Kidney (tissue), 14 donors: Measurements from ENCODE around the gene MAP3K1. TPM values are rescaled to one million over a fixed set of nuclear protein-coding genes. Genes with fewer than 3 reads are reported as not detected.

Experiments used
- DNase-seq, 5 donors: peaks; one replicate each; pipeline ENCODE4 v3.0.0-alpha.2; 2013 to 2020
- FAIRE-seq: peaks from 2 replicates; lab custom pipeline; 2012; peaks lifted over from hg19 to GRCh38; lab: Jason Lieb, UNC
- H3K27ac ChIP-seq, 2 donors: one replicate each; pipeline ENCODE4 v1.7.0; 2013; ENCODE audit warnings: low read depth in 2 of 2, low read length in 2 of 2, inconsistent platforms in 1 of 2
- H3K27me3 ChIP-seq: one replicate; pipeline ENCODE4 v1.7.1; 2013; ENCODE audit warnings: low read length, inconsistent platforms; ENCODE audit not compliant: control insufficient read depth, insufficient read depth
- H3K36me3 ChIP-seq, 3 donors: one replicate each; pipeline versions ENCODE4 v1.7.0 to v1.7.1; 2013; ENCODE audit warnings: low read length in 3 of 3, control low read depth in 1 of 3, inconsistent platforms in 1 of 3; ENCODE audit not compliant: insufficient read depth in 3 of 3, control insufficient read depth in 2 of 3
- H3K4me1 ChIP-seq, 3 donors: one replicate each; pipeline versions ENCODE4 v1.7.0 to v1.7.1; 2013; ENCODE audit warnings: low read length in 3 of 3, inconsistent platforms in 1 of 3, low read depth in 1 of 3; ENCODE audit not compliant: control insufficient read depth in 2 of 3, insufficient read depth in 2 of 3
- H3K4me3 ChIP-seq, 3 donors: one replicate each; pipeline versions ENCODE4 v1.7.0 to v1.8.1; 2013; ENCODE audit warnings: low read length in 3 of 3, control low read depth in 1 of 3, inconsistent platforms in 1 of 3
- H3K9ac ChIP-seq, 3 donors: one replicate each; pipeline versions ENCODE4 v1.7.0 to v1.7.1; 2013; ENCODE audit warnings: low read length in 3 of 3, control low read depth in 1 of 3, inconsistent platforms in 1 of 3
- H3K9me3 ChIP-seq, 3 donors: one replicate each; pipeline versions ENCODE4 v1.7.0 to v1.7.1; 2013; ENCODE audit warnings: low read length in 3 of 3, control low read depth in 1 of 3, inconsistent platforms in 1 of 3; ENCODE audit not compliant: control insufficient read depth in 2 of 3, insufficient read depth in 1 of 3
- CTCF ChIP-seq: IDR thresholded peaks from 3 replicates; pipeline ENCODE4 v1.5.1; 2012; ENCODE audit warnings: mild to moderate bottlenecking, moderate library complexity, borderline replicate concordance; ENCODE audit not compliant: insufficient read depth; ENCODE audit errors: extremely low read depth
- intact Hi-C: fragments of 100-400 bp; cut with DNase I; formaldehyde crosslinking; loops from one replicate; pipeline ENCODE4 v1.11.1; 2022
- polyA plus RNA-seq: library from polyadenylated mRNA; stranded (reverse); fragments of 350-450 nt; fragmentation: Illumina TruSeq; extraction: RNeasy Lipid Tissue Mini Kit (QIAGEN cat#74804); gene quantifications from one replicate; pipeline ENCODE4 v1.2.3, GENCODE V29; 2014; ENCODE audit warnings: low read depth, low replicate concordance; ENCODE audit not compliant: insufficient read depth
- total RNA-seq: library from RNA; stranded (reverse); fragmentation: NEBNext Ultra II Directional; extraction: Animal tissue kit (Norgen Biotek cat#: 25700); gene quantifications from one replicate; pipeline ENCODE4 v1.2.1, GENCODE V29; 2021
- donor health status: control.
- donor health status: control.
- donor health status: control.
- donor health status: control.
- donor health status: control.
- donor health status: DM: yes; HTN: yes; CAD: no.
- donor health status: Normal renal cell carcinoma (clear cell type).

The MAP3K1 gene
- total and polyA plus RNA-seq, 2 donors from 2014 or later: 8.1 to 64.0 TPM

GRCh38 chr5:56807679-56808078 is 7.7 kb upstream of the MAP3K1 start:
- Histone ChIP-seq H3K36me3 (no peaks in the 10 kb centered on the region), H3K27me3 (no peaks in the 10 kb centered on the region), H3K4me3 (no peak overlapping the region), H3K9me3 (no peaks in the 10 kb centered on the region), H3K4me1 (no peaks in the 10 kb centered on the region), H3K27ac (no peak overlapping the region), H3K9ac (no peak overlapping the region)
- TF ChIP-seq CTCF: no peak
- DNase-seq (no peak), FAIRE-seq (no peak)
- intact Hi-C loops: no loop called here

DNA sequence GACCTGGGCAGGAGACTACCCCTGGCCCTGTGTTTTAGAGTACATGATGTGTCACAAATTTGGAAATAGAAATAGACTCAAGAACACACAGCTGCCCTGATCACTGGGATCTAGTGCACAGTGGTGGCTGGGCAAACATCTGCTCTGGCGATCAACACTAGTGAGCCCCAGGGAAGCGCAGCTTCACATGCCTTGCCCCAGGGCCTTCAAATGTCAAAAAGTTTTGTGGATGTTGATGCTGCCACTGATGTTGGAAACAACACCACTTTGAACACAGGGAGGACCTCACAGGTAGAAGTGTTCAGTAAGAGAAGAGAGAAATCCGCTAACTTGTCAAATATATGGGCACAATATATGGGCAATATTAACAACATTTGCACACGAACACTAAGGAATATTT is 7.1 kb upstream of the MAP3K1 start:
- no peak for DNase-seq
- H3K27ac ChIP-seq: no peak overlapping the region
- no peak overlapping the region for H3K9ac ChIP-seq
- H3K4me3 ChIP-seq: no peak overlapping the region
- no peaks in the 10 kb centered on the region for H3K27me3 ChIP-seq
- FAIRE-seq: no peak
- intact Hi-C loops: no loop called here
- H3K36me3 ChIP-seq: no peaks in the 10 kb centered on the region
- no peaks in the 10 kb centered on the region for H3K9me3 ChIP-seq
- H3K4me1 ChIP-seq: peaks cover 0 to under 1% (median 0%) of the 10 kb centered on the region in 3 donors
- TF ChIP-seq CTCF: no peak

DNA sequence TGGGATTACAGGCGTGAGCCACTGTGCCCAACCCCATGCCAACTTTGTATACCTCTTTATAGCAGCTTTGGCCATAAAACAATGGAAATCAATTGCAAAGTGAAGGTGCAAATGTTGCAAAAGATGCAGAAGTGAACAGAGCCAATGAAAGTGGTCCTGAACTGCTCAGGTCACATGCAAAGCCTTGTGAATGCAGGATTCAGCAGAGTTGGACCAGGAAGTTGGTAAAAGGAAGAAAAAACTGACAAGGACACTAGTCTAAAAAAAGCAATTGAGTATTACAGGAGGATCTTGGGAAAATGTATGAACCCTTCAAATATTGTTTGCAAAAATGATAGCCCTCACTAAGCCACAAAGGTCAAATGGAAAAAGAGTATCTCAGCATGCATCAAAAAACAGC is 4.5 kb upstream of the MAP3K1 start:
- no peak overlapping the region for H3K9ac ChIP-seq
- H3K36me3 ChIP-seq: no peaks in the 10 kb centered on the region
- no peak overlapping the region for H3K27ac ChIP-seq
- H3K9me3 ChIP-seq: no peaks in the 10 kb centered on the region
- H3K27me3 ChIP-seq: no peaks in the 10 kb centered on the region
- TF ChIP-seq CTCF: no peak
- intact Hi-C loops: no loop called here
- no peak overlapping the region for H3K4me3 ChIP-seq
- DNase-seq (no peak), FAIRE-seq (no peak)
- peaks cover 0 to 4% (median 0%) of the 10 kb centered on the region in 3 donors for H3K4me1 ChIP-seq

- H3K4me3 ChIP-seq: no peak overlapping the region
- H3K36me3 ChIP-seq: no peaks in the 10 kb centered on the region
- DNase-seq (no peak), FAIRE-seq (no peak)
- intact Hi-C loops: no loop called here
- H3K27me3 ChIP-seq: no peaks in the 10 kb centered on the region
- no peak for TF ChIP-seq CTCF
- H3K27ac ChIP-seq: no peak overlapping the region
- H3K9ac ChIP-seq: no peak overlapping the region
- H3K9me3 ChIP-seq: no peaks in the 10 kb centered on the region
- peaks cover 0 to 4% (median 0%) of the 10 kb centered on the region in 3 donors for H3K4me1 ChIP-seq
Measured at GRCh38 chr5:56812110-56812509, 3.2 kb upstream of the MAP3K1 start.
